GM23248 (cell line): Measurements from ENCODE around the gene PJA2. TPM values are rescaled to one million over a fixed set of nuclear protein-coding genes. Genes with fewer than 3 reads are reported as not detected.

Source experiments
- DNase-seq: peaks from one replicate; pipeline ENCODE4 v3.0.0-alpha.2; 2015
- H2AFZ ChIP-seq: fragments of 200-600 bp; sonication (generic); 2 replicates; pipeline ENCODE4 v1.6.1; 2016; ENCODE audit warnings: antibody characterized with exemption
- H3F3A ChIP-seq: fragments of 200-600 bp; sonication (generic); 2 replicates; pipeline ENCODE4 v1.6.1; 2016; ENCODE audit warnings: mild to moderate bottlenecking, antibody characterized with exemption, mixed run types; ENCODE audit not compliant: insufficient read depth
- H3K27ac ChIP-seq: fragments of 200-600 bp; sonication (generic); 2 replicates; pipeline ENCODE4 v1.5.1; 2016; ENCODE audit warnings: mild to moderate bottlenecking
- H3K27me3 ChIP-seq: fragments of 200-600 bp; sonication (generic); replicated peaks from 2 replicates; pipeline ENCODE4 v1.6.1; 2016; ENCODE audit warnings: mild to moderate bottlenecking; ENCODE audit not compliant: insufficient read depth
- H3K36me3 ChIP-seq: fragments of 200-600 bp; sonication (generic); 2 replicates; pipeline ENCODE4 v1.6.1; 2016; ENCODE audit warnings: low read depth, mild to moderate bottlenecking
- H3K4me1 ChIP-seq: fragments of 200-600 bp; sonication (generic); 2 replicates; pipeline ENCODE4 v1.6.1; 2016; ENCODE audit warnings: mild to moderate bottlenecking; ENCODE audit not compliant: insufficient read depth
- H3K4me2 ChIP-seq: fragments of 200-600 bp; sonication (generic); one replicate; pipeline ENCODE4 v1.6.1; 2016; ENCODE audit warnings: mild to moderate bottlenecking; ENCODE audit not compliant: unreplicated experiment
- H3K4me3 ChIP-seq: fragments of 200-600 bp; sonication (generic); 2 replicates; pipeline ENCODE4 v1.5.1; 2016; ENCODE audit warnings: mild to moderate bottlenecking
- H3K79me2 ChIP-seq: fragments of 200-600 bp; sonication (generic); 2 replicates; pipeline ENCODE4 v1.6.1; 2016; ENCODE audit warnings: mild to moderate bottlenecking; ENCODE audit not compliant: insufficient read depth
- H3K9ac ChIP-seq: fragments of 200-600 bp; sonication (generic); 2 replicates; pipeline ENCODE4 v1.6.1; 2016; ENCODE audit warnings: mild to moderate bottlenecking
- H3K9me2 ChIP-seq: fragments of 200-600 bp; sonication (generic); 2 replicates; pipeline ENCODE4 v1.6.1; 2016; ENCODE audit warnings: mixed run types, mild to moderate bottlenecking, moderate library complexity; ENCODE audit not compliant: insufficient read depth
- H3K9me3 ChIP-seq: fragments of 200-600 bp; sonication (generic); one replicate; pipeline ENCODE4 v1.6.1; 2017; ENCODE audit warnings: low read depth
- H4K20me1 ChIP-seq: fragments of 200-600 bp; sonication (generic); 2 replicates; pipeline ENCODE4 v1.6.0; 2016; ENCODE audit not compliant: insufficient read depth
- EZH2 ChIP-seq: fragments of 200-600 bp; sonication (generic); IDR thresholded peaks from 2 replicates; pipeline ENCODE4 v1.6.1; 2018; ENCODE audit warnings: antibody characterized with exemption, mild to moderate bottlenecking; ENCODE audit not compliant: insufficient read depth, poor library complexity, severe bottlenecking
- EZH2phosphoT487 ChIP-seq: fragments of 200-600 bp; sonication (generic); IDR thresholded peaks from 2 replicates; pipeline ENCODE4 v1.6.1; 2018; ENCODE audit warnings: antibody characterized with exemption, moderate library complexity, mild to moderate bottlenecking, low read depth; ENCODE audit not compliant: insufficient read depth
- WGBS, 2 experiments: methylation state at CpG; one replicate each; pipeline ENCODE4 v1.1.6; 2015 to 2017; ENCODE audit warnings: low lambda C conversion rate in 2 of 2, low coverage in 1 of 2; ENCODE audit errors: missing lambda C conversion rate in 2 of 2; 5-methylcytosine and 5-hydroxymethylcytosine counted together
- in situ Hi-C: fragments of 300-500 bp; cut with MboI; formaldehyde crosslinking; loops from 2 replicates; pipeline ENCODE4 v1.15.0; 2020
- polyA plus RNA-seq: library from polyadenylated mRNA; unstranded; fragments of >200 nt; fragmentation: Nextera tagmentation; extraction: Ambion mirVana; gene quantifications from 2 replicates; pipeline ENCODE4 v1.2.1, GENCODE V29; 2016
- total RNA-seq: library from RNA; depleted of rRNA; stranded (reverse); fragments of >200 nt; shearing (Covaris generic); gene quantifications from 2 replicates; pipeline ENCODE4 v1.2.3, GENCODE V29; 2014

The PJA2 gene
- total and polyA plus RNA-seq, 2 experiments from 2014 or later, result 76.4 to 95.3 TPM

GRCh38 chr5:109329333-109330237 lies 80.2 kb downstream of the PJA2 start:
- Histone ChIP-seq H3K27me3 (no peaks in the 10 kb centered on the region), H3K4me1 (peaks cover 25% of the 10 kb centered on the region), H3K4me3 (no peak overlapping the region), H3K27ac (peak overlapping the region; percentile 50), H4K20me1 (no peaks in the 10 kb centered on the region), H3K79me2 (no peaks in the 10 kb centered on the region), H3K9me3 (no peaks in the 10 kb centered on the region), H3K9me2 (no peaks in the 10 kb centered on the region), H3K9ac (no peak overlapping the region), H2AFZ (no peak overlapping the region), H3K4me2 (no peak overlapping the region), H3K36me3 (peaks cover 17% of the 10 kb centered on the region; the same call in 1 of the 2 replicates), H3F3A (peaks cover 48% of the 10 kb centered on the region)
- TF ChIP-seq EZH2, result no peak
- TF ChIP-seq EZH2phosphoT487, result no peak
- WGBS, 2 experiments, result 52 to 55% methylated on average over 4 of the region's 4 CpGs
- in situ Hi-C loops, result no loop called here
- peak; percentile 87 for DNase-seq

GRCh38 chr5:109328626-109329025 lies 81.1 kb downstream of the PJA2 start:
- no peaks in the 10 kb centered on the region for H3K27me3 ChIP-seq
- no peak overlapping the region for H3K4me3 ChIP-seq
- H3K36me3 ChIP-seq, result peaks cover 11% of the 10 kb centered on the region; the same call in 1 of the 2 replicates
- peak overlapping the region; percentile 4 for H3K4me2 ChIP-seq
- H3K27ac ChIP-seq, result peak overlapping the region; percentile 31
- peak; percentile 56 for DNase-seq
- TF ChIP-seq EZH2 (no peak), EZH2phosphoT487 (no peak)
- H3K9ac ChIP-seq, result no peak overlapping the region
- H3K79me2 ChIP-seq, result no peaks in the 10 kb centered on the region
- no peaks in the 10 kb centered on the region for H4K20me1 ChIP-seq
- no peaks in the 10 kb centered on the region for H3K9me2 ChIP-seq
- peaks cover 45% of the 10 kb centered on the region for H3F3A ChIP-seq
- WGBS, 2 experiments, result 10 to 20% methylated on average over 1 of the region's 1 CpG
- no peaks in the 10 kb centered on the region for H3K9me3 ChIP-seq
- peaks cover 25% of the 10 kb centered on the region for H3K4me1 ChIP-seq
- in situ Hi-C loops, result no loop called here
- no peak overlapping the region for H2AFZ ChIP-seq

- Histone ChIP-seq H3K27me3 (no peaks in the 10 kb centered on the region), H3K4me3 (no peak overlapping the region), H3F3A (peaks cover 39% of the 10 kb centered on the region), H3K79me2 (no peaks in the 10 kb centered on the region), H3K36me3 (0 out of 2 replicates have a peak, but pooled peaks cover 2% of the 10 kb centered on the region), H3K27ac (no peak overlapping the region), H4K20me1 (no peaks in the 10 kb centered on the region), H3K9me2 (no peaks in the 10 kb centered on the region), H3K4me1 (peaks cover 25% of the 10 kb centered on the region), H3K9ac (no peak overlapping the region), H3K9me3 (no peaks in the 10 kb centered on the region), H2AFZ (no peak overlapping the region), H3K4me2 (no peak overlapping the region)
- in situ Hi-C loops, result no loop called here
- 84 to 85% methylated on average over 3 of the region's 3 CpGs for WGBS, 2 experiments
- TF ChIP-seq EZH2 (no peak), EZH2phosphoT487 (no peak)
- DNase-seq, result no peak
These were observed 82.2 kb downstream of the PJA2 start for GRCh38 chr5:109327570-109327969.

GRCh38 chr5:109326919-109327318 lies 82.9 kb downstream of the PJA2 start:
- peaks cover 25% of the 10 kb centered on the region for H3K4me1 ChIP-seq
- TF ChIP-seq EZH2phosphoT487 (no peak), EZH2 (no peak)
- no peak overlapping the region for H3K4me3 ChIP-seq
- H3K9me3 ChIP-seq, result no peaks in the 10 kb centered on the region
- H3K27me3 ChIP-seq, result no peaks in the 10 kb centered on the region
- 34 to 39% methylated on average over 4 of the region's 4 CpGs for WGBS, 2 experiments
- H3K79me2 ChIP-seq, result no peaks in the 10 kb centered on the region
- no peaks in the 10 kb centered on the region for H3K36me3 ChIP-seq
- in situ Hi-C loops, result no loop called here
- H3K9me2 ChIP-seq, result no peaks in the 10 kb centered on the region
- no peaks in the 10 kb centered on the region for H4K20me1 ChIP-seq
- H3F3A ChIP-seq, result peaks cover 36% of the 10 kb centered on the region
- no peak overlapping the region for H3K9ac ChIP-seq
- H2AFZ ChIP-seq, result no peak overlapping the region
- H3K4me2 ChIP-seq, result no peak overlapping the region
- DNase-seq, result no peak
- H3K27ac ChIP-seq, result no peak overlapping the region
